UCSD-AML1 (cell line): ENCODE data around the gene THAP9.
"Not testable (repeated sequence)": the region's sequence is repeated elsewhere in the genome, so short reads cannot be mapped to it uniquely, and the experiment has no call there.

Source experiments
- DNase-seq: peaks from one replicate; lab custom pipeline; 2025; ENCODE audit not compliant: unreplicated experiment; lab: John Stamatoyannopoulos, UW

The THAP9 gene

DNA sequence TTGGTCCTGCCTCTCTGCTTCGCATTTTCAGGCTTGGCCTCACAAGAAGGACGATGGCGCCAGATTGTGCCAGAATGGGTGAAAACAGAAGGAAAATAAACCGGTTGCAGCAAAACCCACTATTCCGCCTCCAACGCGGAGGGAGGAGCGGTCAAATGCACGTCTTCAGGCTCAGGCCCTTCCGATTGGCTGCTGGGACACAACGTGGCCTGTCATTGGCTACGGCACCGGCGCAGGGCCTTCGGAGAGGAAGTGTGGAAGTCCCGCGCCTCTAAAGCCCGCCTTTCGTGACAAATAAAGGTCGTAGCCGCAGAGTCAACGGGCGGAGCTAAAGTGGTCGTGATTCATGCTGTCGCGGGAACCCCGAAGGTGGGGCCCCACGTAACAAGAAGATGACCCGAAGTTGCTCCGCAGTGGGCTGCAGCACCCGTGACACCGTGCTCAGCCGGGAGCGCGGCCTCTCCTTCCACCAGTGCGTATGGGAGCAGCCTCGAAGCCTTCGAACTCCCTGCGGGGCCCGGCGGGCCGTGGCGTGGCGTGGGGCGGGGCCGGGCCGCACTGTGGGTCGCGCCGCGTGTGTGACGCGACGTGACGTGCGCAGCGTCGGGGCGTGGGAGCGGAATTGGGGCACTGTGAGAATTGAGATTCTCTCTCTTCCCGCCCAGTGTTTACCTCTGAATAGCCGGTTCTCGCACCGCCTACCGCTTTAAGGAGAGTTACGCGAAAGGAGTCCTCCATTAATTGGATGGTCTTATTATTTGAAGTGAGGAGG, at the start of gene THAP9:
Gene THAP9 (plus strand): TSS at position 325 of the 772 bp plus-strand sequence. CDS start 68 bp downstream, at position 393.
- DNase-seq: peak; percentile 98

DNA sequence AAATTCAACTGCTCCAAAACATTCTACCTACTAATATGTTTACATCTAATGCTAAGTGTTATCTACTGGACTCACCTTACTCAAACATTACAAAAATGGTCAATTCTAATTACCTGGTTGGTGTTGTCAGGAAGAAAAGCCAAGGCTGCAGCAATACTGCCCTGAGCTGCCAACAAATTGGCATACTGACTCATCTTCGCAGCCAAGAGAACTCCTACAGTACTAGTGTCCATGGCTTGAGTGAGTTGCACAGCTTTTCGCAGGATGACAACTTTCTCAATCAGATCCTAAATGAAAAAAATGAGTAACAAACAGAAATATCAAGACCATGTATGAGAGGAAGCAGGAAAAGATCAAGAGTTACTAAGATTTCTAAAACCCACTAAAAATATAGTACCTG, 49.2 kb upstream of the THAP9 start:
- no peak for DNase-seq

- no peak for DNase-seq
Measured at GRCh38 chr4:82851885-82852750, 48.4 kb upstream of the THAP9 start.

GRCh38 chr4:82852751-82853285, 47.7 kb upstream of the THAP9 start:
- DNase-seq: no peak

DNA sequence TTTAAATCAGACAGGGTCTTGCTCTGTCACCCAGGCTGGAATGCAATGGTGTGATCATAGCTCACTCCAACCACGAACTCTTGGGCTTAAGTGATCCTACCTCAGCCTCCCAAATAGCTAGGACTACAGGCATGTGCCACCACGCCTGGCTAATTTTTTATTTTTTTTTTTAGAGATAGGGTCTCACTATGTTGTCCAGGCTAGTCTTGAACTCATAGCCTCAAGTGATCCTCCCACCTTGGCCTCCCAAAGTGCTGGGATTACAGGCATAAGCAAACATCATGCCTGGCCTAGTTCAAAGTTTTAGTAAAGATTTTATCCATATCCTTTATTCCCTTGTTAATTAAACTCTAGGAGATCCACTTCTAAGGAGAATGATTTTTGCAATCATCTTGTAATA, 40.0 kb upstream of the THAP9 start:
- DNase-seq: not testable (repeated sequence)

DNA sequence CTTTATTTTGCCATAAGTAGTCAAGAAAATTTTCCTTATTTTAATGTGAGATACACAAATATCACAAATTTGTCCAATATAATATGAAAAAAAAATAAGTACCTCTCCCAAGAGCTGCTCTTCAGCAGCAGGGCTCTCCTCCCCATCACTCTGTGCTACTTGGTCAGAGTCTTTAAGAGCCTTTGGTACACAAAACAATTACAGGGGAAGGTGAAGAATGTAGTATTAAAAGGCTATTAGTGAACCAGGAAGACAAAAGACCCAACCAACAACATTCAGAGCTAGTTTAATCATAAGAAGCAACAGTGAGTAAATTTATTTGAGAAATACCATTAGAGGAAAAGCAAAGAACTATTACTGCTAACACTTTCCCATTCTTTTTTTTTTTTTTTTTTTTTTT, 39.0 kb upstream of the THAP9 start:
- no peak for DNase-seq

- no peak for DNase-seq
Measured at GRCh38 chr4:82864336-82864979, 36.1 kb upstream of the THAP9 start.

DNA sequence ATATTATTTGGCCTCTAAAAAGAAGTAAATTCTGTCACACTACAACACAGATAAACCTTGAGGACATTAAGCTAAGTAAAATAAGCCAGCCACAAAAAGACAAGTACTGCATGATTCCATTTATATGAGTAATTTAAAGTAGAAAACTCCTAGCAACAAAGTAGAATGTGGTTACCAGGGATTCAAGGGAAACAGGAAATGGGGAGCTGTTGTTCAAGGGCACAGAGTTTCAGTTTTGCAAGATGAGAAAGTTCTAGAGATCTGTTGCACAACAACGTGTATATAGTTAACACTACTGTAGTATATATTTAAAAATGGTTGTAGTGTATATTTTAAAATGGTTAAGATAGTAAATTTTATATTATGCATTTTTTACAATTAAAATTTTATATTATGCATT, 34.9 kb upstream of the THAP9 start:
- DNase-seq: no peak

GRCh38 chr4:82866033-82866432, 34.5 kb upstream of the THAP9 start:
- not testable (repeated sequence) for DNase-seq

- no peak for DNase-seq
Measured at GRCh38 chr4:82866706-82867385, 33.7 kb upstream of the THAP9 start.

DNA sequence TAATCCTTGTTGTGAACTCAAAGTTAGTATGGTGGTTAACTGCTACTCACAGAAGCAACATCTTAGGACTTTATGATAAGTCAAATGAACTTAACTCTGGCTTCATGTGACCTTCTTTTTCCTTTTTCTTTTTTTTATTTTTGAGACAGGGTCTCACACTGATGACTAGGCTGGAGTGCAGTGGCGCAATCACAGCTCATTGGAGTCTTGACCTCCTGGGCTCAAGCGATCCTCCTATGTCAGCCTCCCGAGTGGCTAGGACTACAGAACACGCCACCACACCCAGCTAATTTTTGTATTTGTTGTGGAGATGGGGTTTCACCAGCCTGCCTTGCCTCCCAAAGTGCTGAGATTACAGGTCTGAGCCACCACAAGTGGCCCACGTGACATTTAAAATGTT, 32.0 kb upstream of the THAP9 start:
- DNase-seq: no peak

- no peak for DNase-seq
Measured at GRCh38 chr4:82885410-82885809, 15.1 kb upstream of the THAP9 start.

DNA sequence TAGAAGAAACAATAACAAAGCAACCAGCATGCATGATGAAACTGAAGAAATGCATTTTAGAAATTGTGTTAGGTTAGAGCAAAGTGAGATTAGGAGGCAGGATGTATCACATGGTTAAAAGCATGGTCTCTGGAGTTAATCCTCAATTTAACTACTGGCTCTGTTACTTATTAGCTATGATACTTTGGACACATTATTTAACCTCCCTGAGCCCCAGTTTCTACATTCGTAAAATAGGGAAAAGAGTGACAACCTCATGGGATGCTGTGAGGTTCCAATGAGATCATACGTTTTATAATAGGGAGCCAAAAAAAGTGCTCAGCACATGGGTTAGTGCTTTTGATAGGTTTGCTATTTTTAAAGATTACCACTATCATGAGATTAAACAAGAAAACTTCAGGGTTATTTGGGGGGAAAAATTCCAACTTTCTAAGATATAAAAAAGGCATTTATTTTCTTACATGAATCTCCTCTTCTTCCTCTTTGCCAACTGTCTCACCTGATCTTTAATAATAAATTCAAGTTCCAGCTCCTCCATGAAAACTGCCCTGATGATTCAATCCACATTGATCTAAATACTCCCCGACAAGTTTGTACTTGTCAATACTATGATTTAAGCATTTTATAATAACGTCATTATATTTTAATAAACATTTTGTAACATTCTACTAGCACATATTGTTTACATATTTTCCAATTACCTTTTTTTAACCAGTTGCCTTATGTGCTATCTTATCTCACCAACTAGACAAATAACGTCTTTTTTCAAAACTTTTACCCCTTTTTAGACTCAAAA, 14.2 kb upstream of the THAP9 start:
- DNase-seq: no peak

DNA sequence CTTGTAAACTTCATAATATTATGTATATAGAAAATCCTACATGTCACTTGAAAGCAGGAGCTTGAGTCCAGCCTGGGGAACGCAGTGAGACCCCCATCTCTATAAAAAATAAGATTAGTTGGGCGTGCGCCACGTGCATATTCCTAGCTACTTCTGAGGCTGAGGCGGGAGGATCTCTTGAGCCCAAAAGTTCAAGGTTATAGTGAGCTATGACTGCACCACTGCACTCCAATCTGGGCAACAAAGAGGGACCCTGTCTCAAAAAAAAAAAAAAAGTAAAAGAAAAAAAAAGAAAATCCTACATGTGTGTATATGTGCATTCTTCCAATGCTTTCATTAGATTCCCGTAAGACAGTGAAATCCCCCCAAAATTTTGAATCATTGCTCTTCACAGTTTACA, 11.2 kb upstream of the THAP9 start:
- DNase-seq: no peak

GRCh38 chr4:82890528-82890900, 10.0 kb upstream of the THAP9 start:
- no peak for DNase-seq

DNA sequence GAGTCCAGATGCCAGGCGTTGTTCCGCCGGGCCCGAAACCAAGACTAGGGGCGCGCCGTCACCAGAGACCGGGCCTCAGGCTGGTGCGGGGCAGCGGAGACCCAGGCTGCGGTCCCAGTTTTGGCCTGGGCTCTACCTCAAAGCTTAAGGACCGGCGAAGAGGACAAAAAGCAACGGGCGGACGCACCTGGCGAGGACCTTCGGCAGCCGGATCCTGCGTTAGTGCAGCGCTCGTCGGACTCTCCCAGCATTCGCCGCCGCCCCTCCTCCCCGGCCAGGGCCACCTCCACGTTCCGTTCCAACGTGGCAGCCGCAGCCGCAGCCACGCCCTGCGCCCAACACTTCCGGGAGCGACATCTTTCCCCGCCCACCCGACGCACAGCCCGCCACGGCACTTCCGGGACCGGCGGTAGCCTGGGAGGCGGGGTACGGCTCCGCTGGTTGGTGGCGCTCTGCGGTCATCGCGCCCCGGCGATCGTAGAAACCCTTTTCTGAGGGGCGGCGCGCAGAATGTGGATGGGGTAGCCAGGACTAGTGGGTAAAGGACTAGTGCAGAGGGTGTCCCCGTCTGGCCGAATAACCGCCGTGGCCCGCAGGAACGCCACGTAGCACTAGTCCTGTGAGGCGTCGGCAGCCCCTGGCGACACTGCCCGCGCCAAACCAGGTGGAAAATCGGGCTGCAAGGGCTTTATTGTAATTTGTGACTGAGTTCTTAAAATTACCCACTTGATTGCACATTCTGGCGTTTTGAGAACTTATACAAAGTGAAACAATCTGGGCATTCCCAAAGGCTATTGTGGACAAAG, 9.4 kb upstream of the THAP9 start, which contains the start of gene SEC31A:
Gene SEC31A (minus strand): TSS at position 253 of the 806 bp plus-strand sequence. CDS start 9,217 bp downstream, outside the sequence.
- DNase-seq: peak; percentile 98

- DNase-seq: no peak
Measured at GRCh38 chr4:82891707-82892466, 8.6 kb upstream of the THAP9 start.

DNA sequence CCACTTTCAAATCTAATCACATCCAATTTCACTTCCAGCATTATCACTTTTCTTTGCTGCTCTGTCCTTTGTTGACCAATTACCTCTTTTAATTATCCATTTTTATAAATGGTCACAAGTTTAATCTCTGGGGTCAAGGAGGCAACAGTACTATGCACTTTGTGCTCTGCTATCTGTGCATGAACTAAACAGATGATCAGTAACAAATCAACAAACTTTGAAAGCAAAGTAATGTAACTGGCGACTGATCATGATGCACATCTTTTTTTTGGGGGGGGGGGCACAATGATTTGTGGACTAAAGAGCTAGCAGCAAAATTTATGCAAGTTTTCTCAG, 8.1 kb upstream of the THAP9 start:
- no peak for DNase-seq

- no peak for DNase-seq
Measured at GRCh38 chr4:82893942-82894341, 6.6 kb upstream of the THAP9 start.
